HG02981 (cell line): ENCODE data around the gene TRIM9.
"Not testable (repeated sequence)": the region's sequence is repeated elsewhere in the genome, so short reads cannot be mapped to it uniquely, and the experiment has no call there.

Source experiments
- ATAC-seq: cut with Tn5 transposase; IDR thresholded peaks from one replicate; pipeline ENCODE4 v1.9.1; 2021; ENCODE audit warnings: mild to moderate bottlenecking, moderate library complexity; ENCODE audit not compliant: unreplicated experiment

The TRIM9 gene

GRCh38 chr14:50967103-50967502 lies 127.8 kb downstream of the TRIM9 start:
- ATAC-seq: no peak

- no peak for ATAC-seq
Measured at GRCh38 chr14:50964683-50965390, 130.1 kb downstream of the TRIM9 start.

- no peak for ATAC-seq
Measured at GRCh38 chr14:50963919-50964318, 131.0 kb downstream of the TRIM9 start.

GRCh38 chr14:50961605-50962221 lies 133.2 kb downstream of the TRIM9 start:
- ATAC-seq: no peak

- no peak for ATAC-seq
Measured at GRCh38 chr14:50957296-50957695, 137.6 kb downstream of the TRIM9 start.

GRCh38 chr14:50956421-50956820 lies 138.5 kb downstream of the TRIM9 start:
- not testable (repeated sequence) for ATAC-seq

- ATAC-seq: no peak
Measured at GRCh38 chr14:50955373-50956043, 139.4 kb downstream of the TRIM9 start.

- ATAC-seq: no peak
Measured at GRCh38 chr14:50954811-50955372, 140.0 kb downstream of the TRIM9 start.

GRCh38 chr14:50953502-50953901 lies 141.4 kb downstream of the TRIM9 start:
- no peak for ATAC-seq

GRCh38 chr14:50951032-50951431 lies 143.9 kb downstream of the TRIM9 start:
- no peak for ATAC-seq

- ATAC-seq: no peak
Measured at GRCh38 chr14:50948205-50948604, 146.7 kb downstream of the TRIM9 start.

- ATAC-seq: no peak
Measured at GRCh38 chr14:50947446-50947845, 147.5 kb downstream of the TRIM9 start.

GRCh38 chr14:50946234-50946935 lies 148.5 kb downstream of the TRIM9 start:
- no peak for ATAC-seq

GRCh38 chr14:50944647-50945413 lies 150.1 kb downstream of the TRIM9 start:
- ATAC-seq: peak; percentile 18

GRCh38 chr14:50943943-50944646 lies 150.8 kb downstream of the TRIM9 start, which contains the start of gene PYGL:
Gene PYGL (minus strand): TSS chr14:50944483. CDS start chr14:50944403, 80 bp downstream.
- peak; percentile 64 for ATAC-seq

GRCh38 chr14:50943261-50943942 lies 151.5 kb downstream of the TRIM9 start:
- no peak for ATAC-seq

GRCh38 chr14:50941638-50942037 lies 153.3 kb downstream of the TRIM9 start:
- not testable (repeated sequence) for ATAC-seq

GRCh38 chr14:50941151-50941550 lies 153.8 kb downstream of the TRIM9 start:
- ATAC-seq: no peak

- ATAC-seq: no peak
Measured at GRCh38 chr14:50937800-50938199, 157.1 kb downstream of the TRIM9 start.
